ENCODE results near the gene TMEM53. TPM values are rescaled to one million over a fixed set of nuclear protein-coding genes. Genes with fewer than 3 reads are reported as not detected.

The TMEM53 gene
- total RNA-seq, 6 experiments from 2014 or later = 3.2 to 5.0 (median 4.4) TPM

DNA sequence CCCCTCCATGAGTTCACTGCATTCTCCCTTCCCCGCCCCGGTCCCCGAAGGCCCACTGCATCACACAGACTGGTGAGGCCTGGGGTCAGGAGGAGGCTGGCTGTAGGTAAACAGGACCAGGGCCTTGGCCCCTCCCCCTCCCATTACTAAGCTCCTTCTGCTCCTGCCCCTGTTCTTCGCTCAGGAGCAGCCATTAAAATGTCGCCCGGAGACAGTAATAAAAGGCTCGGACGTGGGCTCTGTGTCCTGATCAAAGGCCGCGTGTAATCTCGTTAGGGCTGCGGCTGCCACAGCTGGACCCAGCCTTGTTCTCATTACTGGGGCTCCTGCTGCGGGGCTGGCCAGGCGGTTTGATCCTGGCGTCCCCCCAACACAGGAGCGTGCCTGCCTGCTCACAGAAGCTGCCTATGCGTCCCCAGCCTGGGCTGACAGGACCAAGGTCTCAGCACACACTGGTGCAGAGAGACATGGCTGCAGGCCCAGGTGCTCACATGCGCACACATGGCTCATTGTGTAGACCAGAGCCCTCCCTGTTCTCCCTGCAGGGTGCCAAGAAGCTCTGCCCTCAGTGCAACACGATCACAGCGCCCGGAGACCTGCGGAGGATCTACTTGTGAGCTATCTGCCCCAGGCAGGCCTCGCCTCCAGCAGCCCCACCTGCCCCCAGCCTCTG is 24.0 kb downstream of the TMEM53 start:
- Mint-ChIP-seq H3K9me3 (no peaks in the 10 kb centered on the region), H3K27me3 (ENCODE audit: insufficient read depth) (no peaks in the 10 kb centered on the region; the same call in 1 of the 2 replicates), H3K4me1 (ENCODE audit: low read depth) (peaks cover 14% of the 10 kb centered on the region), H3K4me3 (no peak overlapping the region), H3K36me3 (ENCODE audit: low read depth) (peaks cover 8% of the 10 kb centered on the region), H3K27ac (no peak overlapping the region)
- no peak for DNase-seq
- TF ChIP-seq, protein P1, sequence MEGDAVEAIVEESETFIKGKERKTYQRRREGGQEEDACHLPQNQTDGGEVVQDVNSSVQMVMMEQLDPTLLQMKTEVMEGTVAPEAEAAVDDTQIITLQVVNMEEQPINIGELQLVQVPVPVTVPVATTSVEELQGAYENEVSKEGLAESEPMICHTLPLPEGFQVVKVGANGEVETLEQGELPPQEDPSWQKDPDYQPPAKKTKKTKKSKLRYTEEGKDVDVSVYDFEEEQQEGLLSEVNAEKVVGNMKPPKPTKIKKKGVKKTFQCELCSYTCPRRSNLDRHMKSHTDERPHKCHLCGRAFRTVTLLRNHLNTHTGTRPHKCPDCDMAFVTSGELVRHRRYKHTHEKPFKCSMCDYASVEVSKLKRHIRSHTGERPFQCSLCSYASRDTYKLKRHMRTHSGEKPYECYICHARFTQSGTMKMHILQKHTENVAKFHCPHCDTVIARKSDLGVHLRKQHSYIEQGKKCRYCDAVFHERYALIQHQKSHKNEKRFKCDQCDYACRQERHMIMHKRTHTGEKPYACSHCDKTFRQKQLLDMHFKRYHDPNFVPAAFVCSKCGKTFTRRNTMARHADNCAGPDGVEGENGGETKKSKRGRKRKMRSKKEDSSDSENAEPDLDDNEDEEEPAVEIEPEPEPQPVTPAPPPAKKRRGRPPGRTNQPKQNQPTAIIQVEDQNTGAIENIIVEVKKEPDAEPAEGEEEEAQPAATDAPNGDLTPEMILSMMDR (IDR thresholded peaks at IDR 0.05) = no peak

DNA sequence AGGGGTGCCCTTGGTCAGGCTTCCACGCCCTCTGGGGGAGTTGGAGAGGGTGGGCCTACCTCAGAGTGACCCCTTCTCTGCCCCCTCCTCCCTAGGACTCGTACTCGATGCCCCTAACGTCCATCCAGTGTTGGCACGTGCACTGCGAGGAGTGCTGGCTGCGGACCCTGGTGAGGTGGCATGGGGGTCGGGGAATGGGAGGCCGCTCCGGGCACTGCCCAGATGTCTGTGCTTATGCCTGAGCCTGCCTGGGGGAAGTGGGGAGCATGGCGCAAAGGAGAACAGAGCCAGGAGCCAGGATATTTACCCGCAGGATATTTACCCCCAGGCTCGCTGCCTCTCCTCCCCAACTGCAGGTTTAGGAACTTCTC is 24.5 kb downstream of the TMEM53 start:
- DNase-seq = no peak
- Mint-ChIP-seq H3K27me3 (ENCODE audit: insufficient read depth) (no peaks in the 10 kb centered on the region; the same call in 1 of the 2 replicates), H3K4me1 (ENCODE audit: low read depth) (peaks cover 14% of the 10 kb centered on the region), H3K36me3 (ENCODE audit: low read depth) (peaks cover 8% of the 10 kb centered on the region), H3K4me3 (no peak overlapping the region), H3K9me3 (no peaks in the 10 kb centered on the region), H3K27ac (no peak overlapping the region)
- TF ChIP-seq, protein P1 (IDR thresholded peaks at IDR 0.05) = no peak

- Mint-ChIP-seq H3K9me3 (no peaks in the 10 kb centered on the region), H3K4me3 (no peak overlapping the region), H3K27ac (no peak overlapping the region), H3K36me3 (ENCODE audit: low read depth) (peaks cover 8% of the 10 kb centered on the region), H3K4me1 (ENCODE audit: low read depth) (peaks cover 14% of the 10 kb centered on the region), H3K27me3 (ENCODE audit: insufficient read depth) (no peaks in the 10 kb centered on the region; the same call in 1 of the 2 replicates)
- no peak for DNase-seq
- TF ChIP-seq, protein P1 (IDR thresholded peaks at IDR 0.05) = no peak
Measured at GRCh38 chr1:44648529-44649250, 25.6 kb downstream of the TMEM53 start.

DNA sequence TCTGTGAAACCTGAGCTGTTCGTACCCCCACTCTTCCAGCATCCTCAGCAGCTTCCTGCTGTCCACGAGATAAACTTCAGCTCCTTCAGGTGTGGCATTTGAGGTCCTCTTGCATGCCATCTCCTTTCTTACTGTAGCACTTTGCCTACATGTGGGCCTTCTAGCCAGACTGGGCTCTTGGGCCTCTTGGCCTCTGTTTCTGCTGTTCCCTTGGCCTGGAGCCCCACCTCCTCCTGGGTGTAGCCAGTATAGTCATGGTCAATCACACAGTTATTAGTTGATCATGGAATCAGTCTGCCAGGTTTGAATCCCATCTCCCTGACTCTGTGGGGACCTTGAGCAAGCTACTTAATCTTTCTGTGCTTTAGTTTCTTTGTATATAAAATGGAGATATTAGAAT is 26.4 kb downstream of the TMEM53 start:
- no peaks in the 10 kb centered on the region for H3K9me3 Mint-ChIP-seq
- TF ChIP-seq, protein P1 (IDR thresholded peaks at IDR 0.05) = no peak
- no peaks in the 10 kb centered on the region; the same call in 1 of the 2 replicates for H3K27me3 Mint-ChIP-seq (ENCODE audit: insufficient read depth)
- H3K4me1 Mint-ChIP-seq (ENCODE audit: low read depth) = peaks cover 14% of the 10 kb centered on the region
- H3K4me3 Mint-ChIP-seq = no peak overlapping the region
- no peak for DNase-seq
- H3K27ac Mint-ChIP-seq = no peak overlapping the region
- peaks cover 8% of the 10 kb centered on the region for H3K36me3 Mint-ChIP-seq (ENCODE audit: low read depth)

GRCh38 chr1:44646261-44647110 is 27.8 kb downstream of the TMEM53 start:
- no peak overlapping the region for H3K27ac Mint-ChIP-seq
- TF ChIP-seq, protein P1 (IDR thresholded peaks at IDR 0.05) = no peak
- no peak for DNase-seq
- H3K9me3 Mint-ChIP-seq = no peaks in the 10 kb centered on the region
- no peaks in the 10 kb centered on the region for H3K27me3 Mint-ChIP-seq (ENCODE audit: insufficient read depth)
- no peak overlapping the region for H3K4me3 Mint-ChIP-seq
- peaks cover 14% of the 10 kb centered on the region for H3K4me1 Mint-ChIP-seq (ENCODE audit: low read depth)
- H3K36me3 Mint-ChIP-seq (ENCODE audit: low read depth) = peaks cover 8% of the 10 kb centered on the region
